DOHH2 (cell line): Measurements from ENCODE around the gene SMC4.

Experiments
- EZH2phosphoT487 ChIP-seq: fragments of 200-600 bp; sonication (generic); IDR thresholded peaks from 2 replicates; pipeline ENCODE4 v1.6.1; 2017; ENCODE audit warnings: borderline replicate concordance, mild to moderate bottlenecking, antibody characterized with exemption, low read length, moderate library complexity, mixed read lengths
- TF ChIP-seq, protein P1 (sequence below): fragments of 200-600 bp; sonication (generic); IDR thresholded peaks from one replicate; pipeline ENCODE4 v1.5.1; 2014; ENCODE audit warnings: antibody characterized with exemption, mild to moderate bottlenecking, low read depth, low read length; ENCODE audit not compliant: poor library complexity, severe bottlenecking

DNA sequence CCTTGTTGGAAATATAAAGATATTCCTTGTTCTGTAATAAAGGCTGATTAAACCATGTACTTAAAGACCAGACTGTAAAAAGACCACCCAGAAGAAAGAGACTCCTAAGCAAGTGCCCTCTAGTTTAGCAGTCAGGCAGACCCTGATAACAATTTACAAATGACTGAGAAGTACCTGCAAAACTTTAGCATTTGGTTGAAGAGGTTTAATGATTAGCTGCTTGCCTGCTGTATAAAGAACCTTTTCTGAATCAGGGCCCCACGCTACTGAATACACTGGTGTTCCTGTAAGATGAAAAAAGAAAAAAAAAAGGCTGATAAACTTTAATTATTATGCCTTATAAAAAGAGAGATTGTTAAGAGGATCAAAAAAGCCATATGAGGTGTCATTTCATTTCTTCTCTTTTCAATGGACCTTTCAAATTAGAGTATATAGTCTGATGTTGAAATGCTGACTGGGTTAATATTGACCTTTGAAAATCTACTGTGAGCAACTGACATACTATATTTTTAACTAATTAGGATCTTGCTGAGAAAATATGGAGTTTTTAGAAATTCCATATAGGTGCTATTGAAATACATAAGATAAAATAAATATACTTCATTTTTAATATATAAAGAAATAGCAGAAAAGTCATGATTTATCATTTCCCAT, 33.5 kb upstream of the SMC4 start:
- no peak for TF ChIP-seq EZH2phosphoT487
- TF ChIP-seq, protein P1, sequence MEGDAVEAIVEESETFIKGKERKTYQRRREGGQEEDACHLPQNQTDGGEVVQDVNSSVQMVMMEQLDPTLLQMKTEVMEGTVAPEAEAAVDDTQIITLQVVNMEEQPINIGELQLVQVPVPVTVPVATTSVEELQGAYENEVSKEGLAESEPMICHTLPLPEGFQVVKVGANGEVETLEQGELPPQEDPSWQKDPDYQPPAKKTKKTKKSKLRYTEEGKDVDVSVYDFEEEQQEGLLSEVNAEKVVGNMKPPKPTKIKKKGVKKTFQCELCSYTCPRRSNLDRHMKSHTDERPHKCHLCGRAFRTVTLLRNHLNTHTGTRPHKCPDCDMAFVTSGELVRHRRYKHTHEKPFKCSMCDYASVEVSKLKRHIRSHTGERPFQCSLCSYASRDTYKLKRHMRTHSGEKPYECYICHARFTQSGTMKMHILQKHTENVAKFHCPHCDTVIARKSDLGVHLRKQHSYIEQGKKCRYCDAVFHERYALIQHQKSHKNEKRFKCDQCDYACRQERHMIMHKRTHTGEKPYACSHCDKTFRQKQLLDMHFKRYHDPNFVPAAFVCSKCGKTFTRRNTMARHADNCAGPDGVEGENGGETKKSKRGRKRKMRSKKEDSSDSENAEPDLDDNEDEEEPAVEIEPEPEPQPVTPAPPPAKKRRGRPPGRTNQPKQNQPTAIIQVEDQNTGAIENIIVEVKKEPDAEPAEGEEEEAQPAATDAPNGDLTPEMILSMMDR: no peak
